ENCODE measurements around the gene LAS1L.
A peak's percentile ranks its signal among the peaks of the same experiment; 100 is the strongest.

Gene LAS1L

DNA sequence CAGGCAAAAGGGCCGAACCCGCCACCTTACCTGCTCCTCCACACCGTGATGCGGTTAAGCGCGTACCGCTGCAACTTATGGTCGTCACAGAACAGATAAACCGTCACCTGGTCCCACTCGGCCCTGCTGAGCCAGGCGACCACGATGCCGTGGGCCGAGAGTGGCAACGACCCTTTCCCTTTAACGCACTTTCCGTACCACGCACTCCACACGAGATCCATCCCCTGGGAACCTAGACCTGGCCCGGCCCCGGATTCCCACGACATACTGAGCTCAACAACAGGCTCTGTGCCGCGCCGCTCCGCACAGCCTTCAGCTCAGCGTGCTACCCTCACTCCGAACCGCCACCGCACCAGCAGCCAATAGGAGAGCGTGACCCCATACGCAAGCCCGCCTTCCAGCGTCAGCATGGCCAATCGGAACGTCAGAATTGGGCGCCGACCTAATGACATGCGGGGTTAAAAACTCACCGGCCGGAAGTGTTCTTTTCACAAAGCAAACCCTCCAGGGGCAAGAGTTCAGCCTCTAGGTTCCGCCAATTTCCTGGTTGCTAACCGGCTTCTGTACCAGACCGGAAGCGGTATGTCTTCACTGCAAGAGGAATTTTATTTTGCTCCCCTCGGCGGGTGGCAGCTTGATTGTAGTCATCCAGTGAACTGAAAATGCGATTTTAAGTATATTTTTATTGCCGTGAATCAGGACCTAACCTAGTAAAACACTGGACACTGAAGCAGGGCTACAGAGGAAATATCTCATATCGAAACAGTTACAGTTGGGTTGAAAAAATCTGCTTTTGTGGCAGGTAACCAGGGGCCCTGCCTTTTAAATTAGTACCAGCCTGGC lies at the start of gene LAS1L:
Gene LAS1L, minus strand, starts transcription at position 338 of the 843 bp plus-strand sequence. Its CDS starts 72 bp downstream, at position 266.
- peak within 1 kb of the TSS; percentile 92 for H3K4me3 ChIP-seq (ENCODE audit: low read depth, low read length)
- TF ChIP-seq, protein P1, sequence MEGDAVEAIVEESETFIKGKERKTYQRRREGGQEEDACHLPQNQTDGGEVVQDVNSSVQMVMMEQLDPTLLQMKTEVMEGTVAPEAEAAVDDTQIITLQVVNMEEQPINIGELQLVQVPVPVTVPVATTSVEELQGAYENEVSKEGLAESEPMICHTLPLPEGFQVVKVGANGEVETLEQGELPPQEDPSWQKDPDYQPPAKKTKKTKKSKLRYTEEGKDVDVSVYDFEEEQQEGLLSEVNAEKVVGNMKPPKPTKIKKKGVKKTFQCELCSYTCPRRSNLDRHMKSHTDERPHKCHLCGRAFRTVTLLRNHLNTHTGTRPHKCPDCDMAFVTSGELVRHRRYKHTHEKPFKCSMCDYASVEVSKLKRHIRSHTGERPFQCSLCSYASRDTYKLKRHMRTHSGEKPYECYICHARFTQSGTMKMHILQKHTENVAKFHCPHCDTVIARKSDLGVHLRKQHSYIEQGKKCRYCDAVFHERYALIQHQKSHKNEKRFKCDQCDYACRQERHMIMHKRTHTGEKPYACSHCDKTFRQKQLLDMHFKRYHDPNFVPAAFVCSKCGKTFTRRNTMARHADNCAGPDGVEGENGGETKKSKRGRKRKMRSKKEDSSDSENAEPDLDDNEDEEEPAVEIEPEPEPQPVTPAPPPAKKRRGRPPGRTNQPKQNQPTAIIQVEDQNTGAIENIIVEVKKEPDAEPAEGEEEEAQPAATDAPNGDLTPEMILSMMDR (IDR thresholded peaks at IDR 0.05; ENCODE audit: borderline replicate concordance, insufficient read depth, low read depth, low read length), result no peak

DNA sequence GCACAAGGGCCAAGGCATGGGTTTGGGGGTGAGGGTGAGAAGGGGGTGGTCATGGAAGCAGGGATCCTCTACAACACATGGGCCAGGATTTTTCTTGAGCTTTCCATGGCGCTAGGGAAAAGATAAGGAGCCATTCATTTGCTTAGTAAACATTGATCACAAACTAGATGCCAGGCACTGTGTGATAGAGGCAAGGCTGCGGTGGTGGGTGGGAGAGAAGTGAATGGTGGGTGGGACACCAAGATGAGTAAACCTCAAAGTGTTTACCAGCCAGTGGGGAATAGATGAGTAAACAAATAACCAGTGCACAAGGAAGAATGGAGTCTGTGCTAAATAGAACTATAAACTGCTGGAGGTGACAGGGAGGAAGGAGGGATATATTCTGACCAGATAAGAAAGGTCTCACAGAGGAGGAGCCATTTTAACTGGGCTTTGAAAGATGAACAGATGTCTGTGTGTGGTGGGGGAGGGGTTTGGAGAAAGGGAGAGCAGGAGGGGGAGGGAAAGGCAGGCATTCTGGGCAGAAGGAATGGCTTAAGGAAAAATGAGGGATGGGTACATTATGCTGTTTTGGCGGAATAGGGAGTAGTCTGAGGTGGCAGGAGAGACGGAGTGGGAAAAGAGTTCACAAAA lies 48.0 kb upstream of the LAS1L start:
- TF ChIP-seq, protein P1 (IDR thresholded peaks at IDR 0.05; ENCODE audit: borderline replicate concordance, insufficient read depth, low read depth, low read length), result no peak
- H3K4me3 ChIP-seq (ENCODE audit: low read depth, low read length), result no peak overlapping the region

DNA sequence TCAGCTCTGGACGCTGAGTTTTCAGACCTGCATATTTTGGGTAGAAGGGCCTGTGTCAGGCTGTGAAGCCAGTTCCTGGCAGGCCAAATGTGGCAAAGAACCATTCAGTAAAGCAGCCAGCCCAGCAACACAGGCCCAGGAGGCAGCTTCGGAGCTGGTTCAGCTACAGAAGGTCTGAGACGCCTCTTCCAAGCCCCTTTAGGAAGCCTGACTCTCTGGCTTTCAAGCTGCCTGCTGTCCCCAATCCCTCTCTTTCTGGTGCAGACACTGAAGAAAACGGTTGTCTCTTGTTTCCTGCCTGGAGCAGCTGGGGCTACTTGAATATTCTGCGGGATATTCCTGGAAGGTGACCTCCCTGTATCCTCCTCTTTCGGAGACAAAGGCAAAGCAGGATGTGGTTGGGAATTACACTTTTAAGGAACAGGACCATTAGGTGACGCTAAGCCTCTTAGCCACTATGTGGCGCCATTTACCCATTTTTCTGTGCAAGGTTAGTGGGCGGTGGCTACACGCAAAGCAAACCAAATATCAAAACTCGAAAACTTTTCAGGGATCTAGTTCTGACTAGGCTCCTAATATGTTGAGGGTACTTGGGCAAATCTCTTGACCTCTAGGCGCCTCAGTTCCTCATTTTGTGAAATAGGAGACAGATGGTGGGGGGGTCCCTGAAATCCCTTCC lies 47.2 kb upstream of the LAS1L start:
- TF ChIP-seq, protein P1 (IDR thresholded peaks at IDR 0.05; ENCODE audit: borderline replicate concordance, insufficient read depth, low read depth, low read length), result peak; percentile 70
- H3K4me3 ChIP-seq (ENCODE audit: low read depth, low read length), result no peak overlapping the region

- TF ChIP-seq, protein P1 (IDR thresholded peaks at IDR 0.05; ENCODE audit: borderline replicate concordance, insufficient read depth, low read depth, low read length), result no peak
- H3K4me3 ChIP-seq (ENCODE audit: low read depth, low read length), result no peak overlapping the region
Observed at GRCh38 chrX:65578346-65578745, 43.8 kb upstream of the LAS1L start.

DNA sequence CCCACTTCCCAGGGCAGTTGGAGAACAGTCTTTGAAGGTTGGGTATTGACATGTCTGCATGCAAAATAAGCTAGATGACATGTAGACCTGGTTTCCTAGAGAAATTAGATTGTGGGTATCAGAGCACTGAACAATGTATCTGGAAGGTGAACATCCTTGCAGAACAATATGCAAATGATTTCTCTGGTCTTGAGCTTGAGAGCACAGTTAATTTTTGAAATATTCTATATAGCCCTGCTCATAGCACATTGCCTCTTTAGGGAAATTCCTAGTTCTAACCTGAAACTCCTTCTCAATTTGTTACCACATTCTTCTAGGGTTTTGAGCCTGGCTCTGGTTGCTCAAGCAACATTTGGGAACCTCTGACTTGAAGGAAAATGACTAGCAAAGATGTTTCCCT lies 41.6 kb upstream of the LAS1L start:
- TF ChIP-seq, protein P1 (IDR thresholded peaks at IDR 0.05; ENCODE audit: borderline replicate concordance, insufficient read depth, low read depth, low read length), result no peak
- no peak overlapping the region for H3K4me3 ChIP-seq (ENCODE audit: low read depth, low read length)

GRCh38 chrX:65575022-65575421 lies 40.4 kb upstream of the LAS1L start:
- no peak overlapping the region for H3K4me3 ChIP-seq (ENCODE audit: low read depth, low read length)
- TF ChIP-seq, protein P1 (IDR thresholded peaks at IDR 0.05; ENCODE audit: borderline replicate concordance, insufficient read depth, low read depth, low read length), result no peak

Measured in GM12875 (cell line).